ENCODE data around the gene TMEM256. TPM values are rescaled to one million over a fixed set of nuclear protein-coding genes. Genes with fewer than 3 reads are reported as not detected.

The TMEM256 gene
- total RNA-seq, 1 donor from 2014 or later, result 189 TPM

- no peak for DNase-seq (ENCODE audit: low read depth, low spot score)
These were observed 4.4 kb upstream of the TMEM256 start for GRCh38 chr17:7408252-7408727.

GRCh38 chr17:7407485-7408251 is 3.8 kb upstream of the TMEM256 start, which contains the start of gene NLGN2:
TSS of gene NLGN2 (plus strand) at chr17:7407845. CDS start at chr17:7408256, 411 bp downstream.
- no peak for DNase-seq (ENCODE audit: low read depth, low spot score)

- no peak for DNase-seq (ENCODE audit: low read depth, low spot score)
These were observed 3.2 kb upstream of the TMEM256 start for GRCh38 chr17:7407082-7407481.

- DNase-seq (ENCODE audit: low read depth, low spot score), result no peak
These were observed 2.4 kb upstream of the TMEM256 start for GRCh38 chr17:7406235-7406825.

GRCh38 chr17:7405350-7406234 is 1.7 kb upstream of the TMEM256 start:
- no peak for DNase-seq (ENCODE audit: low read depth, low spot score)

GRCh38 chr17:7404737-7405349 is 946 bp upstream of the TMEM256 start:
- no peak for DNase-seq (ENCODE audit: low read depth, low spot score)

- DNase-seq (ENCODE audit: low read depth, low spot score), result no peak
These were observed 245 bp downstream of the TMEM256 start for GRCh38 chr17:7403727-7403976.

GRCh38 chr17:7403043-7403726 is 712 bp downstream of the TMEM256 start:
- DNase-seq (ENCODE audit: low read depth, low spot score), result no peak

- DNase-seq (ENCODE audit: low read depth, low spot score), result no peak
These were observed 5.3 kb downstream of the TMEM256 start for GRCh38 chr17:7398612-7399011.

GRCh38 chr17:7396147-7396546 is 7.8 kb downstream of the TMEM256 start:
- DNase-seq (ENCODE audit: low read depth, low spot score), result no peak

- DNase-seq (ENCODE audit: low read depth, low spot score), result peak; percentile 62
These were observed 9.3 kb downstream of the TMEM256 start, which contains the start of gene PLSCR3 for GRCh38 chr17:7394452-7395191. TSS of gene PLSCR3 (minus strand) at chr17:7394525. CDS start at chr17:7394110, 415 bp downstream.

- DNase-seq (ENCODE audit: low read depth, low spot score), result no peak
These were observed 10.1 kb downstream of the TMEM256 start for GRCh38 chr17:7393613-7394451.

GRCh38 chr17:7392696-7393612 is 10.9 kb downstream of the TMEM256 start:
- DNase-seq (ENCODE audit: low read depth, low spot score), result no peak

GRCh38 chr17:7391307-7391706 is 12.6 kb downstream of the TMEM256 start:
- DNase-seq (ENCODE audit: low read depth, low spot score), result no peak

- no peak for DNase-seq (ENCODE audit: low read depth, low spot score)
These were observed 13.7 kb downstream of the TMEM256 start for GRCh38 chr17:7389924-7390910.

GRCh38 chr17:7388856-7389255 is 15.0 kb downstream of the TMEM256 start:
- DNase-seq (ENCODE audit: low read depth, low spot score), result no peak

GRCh38 chr17:7384489-7385081 is 19.3 kb downstream of the TMEM256 start:
- DNase-seq (ENCODE audit: low read depth, low spot score), result no peak
